GM12872 (cell line): Measurements from ENCODE around the gene C22orf31.

Experiments used
- CTCF ChIP-seq: IDR thresholded peaks from 3 replicates; pipeline ENCODE4 v1.5.1; 2011; ENCODE audit warnings: low read depth, mild to moderate bottlenecking, low read length, moderate library complexity; ENCODE audit not compliant: insufficient read depth

Gene C22orf31

DNA sequence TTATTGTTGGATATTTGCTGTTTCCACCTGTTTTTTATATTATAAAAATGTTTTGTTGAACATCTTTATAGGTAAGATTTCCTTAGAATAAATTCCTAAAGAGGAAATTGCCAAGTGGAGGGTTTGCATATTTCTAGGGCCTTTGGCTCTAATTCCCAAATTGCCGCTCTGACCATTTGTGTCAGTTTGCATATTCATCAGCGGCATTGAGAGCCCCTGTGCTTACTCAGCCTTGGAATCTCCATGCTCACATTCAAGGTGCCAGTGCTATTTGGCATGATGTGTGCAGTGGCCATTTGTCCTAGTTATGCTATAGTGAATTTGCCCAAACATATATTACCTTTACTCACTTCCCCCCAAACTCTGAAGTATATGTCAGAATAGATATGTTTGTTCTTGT lies 36.7 kb upstream of the C22orf31 start:
- no peak for TF ChIP-seq CTCF

GRCh38 chr22:29096736-29097669 lies 35.4 kb upstream of the C22orf31 start:
- no peak for TF ChIP-seq CTCF

GRCh38 chr22:29095459-29095858 lies 33.8 kb upstream of the C22orf31 start:
- TF ChIP-seq CTCF = no peak

GRCh38 chr22:29093501-29094300 lies 32.1 kb upstream of the C22orf31 start:
- no peak for TF ChIP-seq CTCF

DNA sequence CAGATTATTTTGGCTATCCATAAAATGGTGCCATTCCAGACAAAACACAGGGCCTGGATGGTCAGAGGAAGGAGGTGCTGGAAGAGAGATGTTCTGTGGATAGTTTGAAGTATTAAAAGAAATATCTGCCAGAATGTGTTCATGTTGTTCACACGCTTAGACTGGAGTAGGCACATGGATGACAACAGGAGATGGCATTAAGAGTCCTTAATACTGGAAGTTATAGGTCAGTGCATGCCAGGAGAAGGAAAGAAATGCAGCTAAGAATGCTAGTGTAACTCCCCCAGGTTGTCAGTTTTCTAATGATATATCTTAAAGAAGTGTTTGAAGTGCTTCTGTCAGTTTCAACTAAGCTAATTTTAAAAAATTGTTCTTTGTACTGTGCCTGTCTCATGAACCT lies 31.4 kb upstream of the C22orf31 start:
- TF ChIP-seq CTCF = no peak

DNA sequence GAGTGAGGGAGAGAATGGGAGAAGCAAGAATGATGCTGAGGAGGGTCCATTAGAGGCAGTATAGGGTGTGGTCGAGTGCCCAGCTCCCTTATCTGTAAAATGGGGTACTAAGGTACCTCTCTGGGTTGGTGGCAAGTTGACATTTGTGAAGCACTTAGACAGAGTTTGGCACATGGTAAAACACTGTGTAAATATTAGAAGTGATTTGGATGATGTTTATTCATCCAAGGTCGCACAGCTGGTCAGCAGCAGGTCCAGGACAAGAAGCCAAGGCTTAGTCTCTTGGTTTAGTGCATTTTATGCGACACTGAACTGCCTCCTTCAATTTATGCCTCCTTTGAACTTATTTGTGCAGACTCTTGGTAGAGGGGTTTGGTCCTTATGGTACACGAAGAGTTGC lies 30.6 kb upstream of the C22orf31 start:
- TF ChIP-seq CTCF = no peak

- no peak for TF ChIP-seq CTCF
Measured at GRCh38 chr22:29090039-29090438, 28.4 kb upstream of the C22orf31 start.
